HG03442 (cell line): ENCODE results near the gene PCDHB16.
"Not testable (repeated sequence)": the region's sequence is repeated elsewhere in the genome, so short reads cannot be mapped to it uniquely, and the experiment has no call there.

Experiments
- ATAC-seq: cut with Tn5 transposase; IDR thresholded peaks from one replicate; pipeline ENCODE4 v1.9.1; 2021; ENCODE audit warnings: mild to moderate bottlenecking, moderate library complexity; ENCODE audit not compliant: unreplicated experiment

The PCDHB16 gene

GRCh38 chr5:141224844-141225243 is 42.7 kb downstream of the PCDHB16 start:
- ATAC-seq = not testable (repeated sequence)

GRCh38 chr5:141225421-141225820 is 43.2 kb downstream of the PCDHB16 start:
- ATAC-seq = not testable (repeated sequence)

DNA sequence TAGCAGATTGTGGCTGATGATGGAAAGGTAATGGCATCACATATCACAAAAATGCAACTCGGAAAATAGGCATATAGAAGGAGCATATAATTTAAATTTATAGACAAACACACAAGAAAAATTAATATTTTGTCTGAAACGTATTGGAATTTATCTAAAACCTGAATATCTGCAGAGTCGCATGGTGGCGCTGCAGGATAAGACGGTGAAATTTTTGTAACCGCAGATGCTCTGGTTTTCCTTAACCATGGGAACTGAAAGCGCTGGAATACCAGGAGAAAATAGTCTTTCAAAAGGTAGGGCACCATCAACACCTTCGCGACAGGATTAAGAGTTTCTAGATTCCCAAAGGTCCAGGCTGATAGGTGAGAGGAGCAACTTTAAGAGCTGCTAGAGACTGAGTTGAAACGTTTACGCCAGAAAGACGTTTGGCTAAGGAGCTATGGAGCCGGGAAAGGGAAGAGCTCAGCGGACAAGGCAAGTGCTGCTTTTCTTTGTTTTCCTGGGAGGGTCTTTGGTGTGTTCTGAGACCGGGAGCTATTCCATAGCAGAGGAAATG is 52.0 kb downstream of the PCDHB16 start:
- ATAC-seq = no peak
